NB4 (cell line): ENCODE measurements around the gene DAPK1.

Source experiments
- DNase-seq: peaks from one replicate; pipeline ENCODE4 v3.0.0; 2010; ENCODE audit warnings: low read depth
- H3K4me3 ChIP-seq: one replicate; pipeline ENCODE4 v1.5.1; 2011; ENCODE audit warnings: mild to moderate bottlenecking, low read depth, low read length, moderate library complexity
- CTCF ChIP-seq: IDR thresholded peaks from one replicate; pipeline ENCODE4 v1.5.1; 2012; ENCODE audit warnings: low read depth, low read length
- MAX ChIP-seq: IDR thresholded peaks from 2 replicates; pipeline ENCODE4 v1.6.1; 2011; ENCODE audit warnings: low read depth, low read length
- MYC ChIP-seq: IDR thresholded peaks from 2 replicates; pipeline ENCODE4 v1.6.1; 2011; ENCODE audit warnings: low read depth, low read length
- POLR2A ChIP-seq: IDR thresholded peaks from 2 replicates; pipeline ENCODE4 v1.6.1; 2011; ENCODE audit warnings: mild to moderate bottlenecking; ENCODE audit not compliant: insufficient read length; ENCODE audit errors: extremely low read depth

The DAPK1 gene

GRCh38 chr9:87609486-87609885, 111.8 kb downstream of the DAPK1 start:
- no peak for DNase-seq
- no peak overlapping the region for H3K4me3 ChIP-seq
- no peak for TF ChIP-seq POLR2A
- no peak for TF ChIP-seq MYC
- TF ChIP-seq MAX = no peak
- no peak for TF ChIP-seq CTCF

GRCh38 chr9:87610200-87611155, 112.8 kb downstream of the DAPK1 start:
- DNase-seq = no peak
- no peak for TF ChIP-seq POLR2A
- TF ChIP-seq CTCF = no peak
- TF ChIP-seq MAX = no peak
- TF ChIP-seq MYC = no peak
- no peak overlapping the region for H3K4me3 ChIP-seq

- H3K4me3 ChIP-seq = no peak overlapping the region
- DNase-seq = no peak
Observed at GRCh38 chr9:87611776-87612175, 114.1 kb downstream of the DAPK1 start.

GRCh38 chr9:87612536-87612935, 114.9 kb downstream of the DAPK1 start:
- no peak for DNase-seq
- no peak overlapping the region for H3K4me3 ChIP-seq
- TF ChIP-seq POLR2A (no peak), MYC (no peak), CTCF (no peak), MAX (no peak)

More at GRCh38 chr9:87611776-87612175, 114.1 kb downstream of the DAPK1 start:
- TF ChIP-seq MAX = no peak
- no peak for TF ChIP-seq MYC
- no peak for TF ChIP-seq CTCF
- TF ChIP-seq POLR2A = no peak

- no peak overlapping the region for H3K4me3 ChIP-seq
- no peak for DNase-seq
- no peak for TF ChIP-seq POLR2A
- no peak for TF ChIP-seq CTCF
- no peak for TF ChIP-seq MYC
- TF ChIP-seq MAX = no peak
Observed at GRCh38 chr9:87613265-87614111, 115.8 kb downstream of the DAPK1 start.
